Measurements from ENCODE around the gene ARMCX6. TPM values are rescaled to one million over a fixed set of nuclear protein-coding genes. Genes with fewer than 3 reads are reported as not detected.
"Not testable (repeated sequence)": the region's sequence is repeated elsewhere in the genome, so short reads cannot be mapped to it uniquely, and the experiment has no call there.

ARMCX6 gene
- total RNA-seq, 1 experiment from 2014 or later, result 27.4 TPM

GRCh38 chrX:101602077-101602476, 15.7 kb downstream of the ARMCX6 start:
- TF ChIP-seq CTCF (IDR thresholded peaks at IDR 0.05; ENCODE audit: insufficient read depth in 1 of 2, low read depth in 1 of 2, low read length in 1 of 2, severe bottlenecking in 1 of 2, unreplicated experiment in 1 of 2), result no peak
- no peak for DNase-seq
- H3K27me3 ChIP-seq (replicated peaks; ENCODE audit: control insufficient read depth, insufficient read depth, low read length), result no peaks in the 10 kb centered on the region
- Mint-ChIP-seq H3K36me3 (ENCODE audit: insufficient read depth, unreplicated experiment) (no peaks in the 10 kb centered on the region), H3K27me3 (ENCODE audit: insufficient read depth, unreplicated experiment) (peaks cover 9% of the 10 kb centered on the region), H3K4me1 (ENCODE audit: low read depth, unreplicated experiment) (no peaks in the 10 kb centered on the region), H3K4me3 (ENCODE audit: unreplicated experiment) (no peak overlapping the region), H3K9me3 (ENCODE audit: unreplicated experiment) (no peaks in the 10 kb centered on the region), H3K27ac (ENCODE audit: unreplicated experiment) (no peak overlapping the region)
- no peaks in the 10 kb centered on the region for H3K9me3 ChIP-seq
- H3K36me3 ChIP-seq (ENCODE audit: control insufficient read depth, insufficient read depth, low read length), result no peaks in the 10 kb centered on the region
- intact Hi-C loops (cut with micrococcal nuclease; ENCODE audit: unreplicated experiment), result no loop called here
- BruUV-seq (replicated peaks), result no TSS peak
- ChIA-PET CTCF (no interaction called here), POLR2A (no interaction called here)
- no peaks in the 10 kb centered on the region for H3K4me1 ChIP-seq
- H3K4me3 ChIP-seq (ENCODE audit: low read depth, low read length), result no peak overlapping the region

- H3K27me3 ChIP-seq (replicated peaks; ENCODE audit: control insufficient read depth, insufficient read depth, low read length); CTCF ChIA-PET; H3K4me3 ChIP-seq (ENCODE audit: low read depth, low read length); H3K27ac Mint-ChIP-seq (ENCODE audit: unreplicated experiment); H3K4me1 ChIP-seq; H3K36me3 Mint-ChIP-seq (ENCODE audit: insufficient read depth, unreplicated experiment); H3K4me3 Mint-ChIP-seq (ENCODE audit: unreplicated experiment); H3K9me3 Mint-ChIP-seq (ENCODE audit: unreplicated experiment); H3K9me3 ChIP-seq; H3K36me3 ChIP-seq (ENCODE audit: control insufficient read depth, insufficient read depth, low read length); POLR2A ChIA-PET; H3K4me1 Mint-ChIP-seq (ENCODE audit: low read depth, unreplicated experiment); BruUV-seq (replicated peaks); H3K27me3 Mint-ChIP-seq (ENCODE audit: insufficient read depth, unreplicated experiment); DNase-seq: not testable (repeated sequence)
- intact Hi-C loops (cut with micrococcal nuclease; ENCODE audit: unreplicated experiment), result loop anchor here (5.0 kb wide), 3 partner anchors 158 to 198 kb away; no protein-coding TSS in a partner anchor
Observed at GRCh38 chrX:101599592-101599991, 18.2 kb downstream of the ARMCX6 start.

- Mint-ChIP-seq H3K9me3 (ENCODE audit: unreplicated experiment) (no peaks in the 10 kb centered on the region), H3K27ac (ENCODE audit: unreplicated experiment) (no peak overlapping the region), H3K27me3 (ENCODE audit: insufficient read depth, unreplicated experiment) (peaks cover 7% of the 10 kb centered on the region), H3K4me1 (ENCODE audit: low read depth, unreplicated experiment) (no peaks in the 10 kb centered on the region), H3K4me3 (ENCODE audit: unreplicated experiment) (no peak overlapping the region), H3K36me3 (ENCODE audit: insufficient read depth, unreplicated experiment) (no peaks in the 10 kb centered on the region)
- no TSS peak for BruUV-seq (replicated peaks)
- no peaks in the 10 kb centered on the region for H3K4me1 ChIP-seq
- ChIA-PET CTCF (no interaction called here), POLR2A (no interaction called here)
- intact Hi-C loops (cut with micrococcal nuclease; ENCODE audit: unreplicated experiment), result loop anchor here (5.0 kb wide), 3 partner anchors 161 to 201 kb away; no protein-coding TSS in a partner anchor
- H3K36me3 ChIP-seq (ENCODE audit: control insufficient read depth, insufficient read depth, low read length), result no peaks in the 10 kb centered on the region
- no peak overlapping the region for H3K4me3 ChIP-seq (ENCODE audit: low read depth, low read length)
- no peaks in the 10 kb centered on the region; the same call in 1 of the 2 replicates for H3K27me3 ChIP-seq (replicated peaks; ENCODE audit: control insufficient read depth, insufficient read depth, low read length)
- peak in 1 of 2 experiments; percentile 63 for DNase-seq
- no peaks in the 10 kb centered on the region for H3K9me3 ChIP-seq
- TF ChIP-seq CTCF (IDR thresholded peaks at IDR 0.05; ENCODE audit: insufficient read depth in 1 of 2, low read depth in 1 of 2, low read length in 1 of 2, severe bottlenecking in 1 of 2, unreplicated experiment in 1 of 2), result peak; percentile 47 to 56
Observed at GRCh38 chrX:101595739-101596419, 21.9 kb downstream of the ARMCX6 start.

Other genes with a start within 250 kb of the ARMCX6 start
- not detected in 2 replicates for gene BTK, start 231.8 kb downstream of the ARMCX6 start, total RNA-seq (2022)
- gene RPL36A, start 227.0 kb downstream of the ARMCX6 start, total RNA-seq (2022), result 377 and 381 TPM in 2 replicates
- gene GLA, start 210.1 kb downstream of the ARMCX6 start, total RNA-seq (2022), result 46.0 and 53.2 TPM in 2 replicates
- 46.1 TPM in 2 replicates for gene HNRNPH2, start 209.8 kb downstream of the ARMCX6 start, total RNA-seq (2022)
- gene ARMCX4, start 132.5 kb downstream of the ARMCX6 start, total RNA-seq (2022), result 3.2 and 5.0 TPM in 2 replicates
- not detected in 2 replicates for gene ARMCX1, start 67.5 kb downstream of the ARMCX6 start, total RNA-seq (2022)
- 31.0 and 33.5 TPM in 2 replicates for gene ARMCX3, start 5.2 kb upstream of the ARMCX6 start, total RNA-seq (2022)
- gene ARMCX2, start 41.9 kb upstream of the ARMCX6 start, total RNA-seq (2022), result not detected in 2 replicates